GM12872 (cell line): ENCODE data around the gene ARHGAP6.

Experiments used
- TF ChIP-seq, protein P1 (sequence below): IDR thresholded peaks from 3 replicates; pipeline ENCODE4 v1.5.1; 2011; ENCODE audit warnings: low read depth, mild to moderate bottlenecking, low read length, moderate library complexity; ENCODE audit not compliant: insufficient read depth

Gene ARHGAP6

GRCh38 chrX:11464380-11464779 is 201.3 kb downstream of the ARHGAP6 start:
- TF ChIP-seq, protein P1, sequence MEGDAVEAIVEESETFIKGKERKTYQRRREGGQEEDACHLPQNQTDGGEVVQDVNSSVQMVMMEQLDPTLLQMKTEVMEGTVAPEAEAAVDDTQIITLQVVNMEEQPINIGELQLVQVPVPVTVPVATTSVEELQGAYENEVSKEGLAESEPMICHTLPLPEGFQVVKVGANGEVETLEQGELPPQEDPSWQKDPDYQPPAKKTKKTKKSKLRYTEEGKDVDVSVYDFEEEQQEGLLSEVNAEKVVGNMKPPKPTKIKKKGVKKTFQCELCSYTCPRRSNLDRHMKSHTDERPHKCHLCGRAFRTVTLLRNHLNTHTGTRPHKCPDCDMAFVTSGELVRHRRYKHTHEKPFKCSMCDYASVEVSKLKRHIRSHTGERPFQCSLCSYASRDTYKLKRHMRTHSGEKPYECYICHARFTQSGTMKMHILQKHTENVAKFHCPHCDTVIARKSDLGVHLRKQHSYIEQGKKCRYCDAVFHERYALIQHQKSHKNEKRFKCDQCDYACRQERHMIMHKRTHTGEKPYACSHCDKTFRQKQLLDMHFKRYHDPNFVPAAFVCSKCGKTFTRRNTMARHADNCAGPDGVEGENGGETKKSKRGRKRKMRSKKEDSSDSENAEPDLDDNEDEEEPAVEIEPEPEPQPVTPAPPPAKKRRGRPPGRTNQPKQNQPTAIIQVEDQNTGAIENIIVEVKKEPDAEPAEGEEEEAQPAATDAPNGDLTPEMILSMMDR = no peak

DNA sequence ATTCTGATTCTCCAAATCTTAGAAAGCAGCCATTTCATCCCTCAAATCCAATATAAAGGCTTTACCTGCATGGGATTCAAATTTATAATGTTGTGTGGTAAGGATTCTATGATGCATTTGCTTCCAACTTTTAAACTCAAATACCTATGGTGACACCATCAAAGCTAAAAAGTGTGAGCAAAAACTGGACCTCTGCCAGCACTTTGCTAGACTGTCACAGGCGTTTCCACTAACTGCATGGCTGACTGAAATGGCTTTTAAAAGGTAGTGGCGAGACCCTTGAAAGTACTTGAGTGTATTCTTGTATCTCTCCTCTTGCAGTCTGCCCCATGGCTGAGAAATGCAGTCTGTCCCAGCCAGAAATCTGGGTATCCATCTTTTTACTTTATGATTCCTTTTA is 203.1 kb downstream of the ARHGAP6 start:
- TF ChIP-seq, protein P1 = no peak

GRCh38 chrX:11462136-11462535 is 203.6 kb downstream of the ARHGAP6 start:
- TF ChIP-seq, protein P1 = no peak

GRCh38 chrX:11461201-11462001 is 204.3 kb downstream of the ARHGAP6 start:
- TF ChIP-seq, protein P1 = no peak

DNA sequence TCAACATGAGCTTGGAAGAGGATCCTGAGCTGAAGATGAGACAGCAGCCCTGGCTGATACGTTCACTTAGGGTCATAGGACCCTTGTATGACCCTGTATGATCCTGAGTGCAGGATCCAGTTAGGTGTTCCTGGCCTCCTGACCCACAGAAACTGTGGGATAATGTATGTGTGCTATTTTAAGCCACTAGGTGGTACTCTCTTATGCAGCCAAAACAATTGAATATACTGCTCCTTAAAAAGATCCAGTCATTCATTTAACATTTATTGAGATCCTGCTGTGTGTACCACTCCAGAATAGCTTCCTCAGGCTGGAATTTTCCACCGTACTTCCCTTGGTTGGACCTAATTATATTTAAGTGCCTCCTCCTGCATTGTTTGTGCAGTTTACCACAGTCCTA is 205.4 kb downstream of the ARHGAP6 start:
- TF ChIP-seq, protein P1 = 0 out of 3 replicates have a peak, but pooled peaks have one; percentile 5

- TF ChIP-seq, protein P1 = no peak
These were observed 207.6 kb downstream of the ARHGAP6 start for GRCh38 chrX:11458170-11458569.

DNA sequence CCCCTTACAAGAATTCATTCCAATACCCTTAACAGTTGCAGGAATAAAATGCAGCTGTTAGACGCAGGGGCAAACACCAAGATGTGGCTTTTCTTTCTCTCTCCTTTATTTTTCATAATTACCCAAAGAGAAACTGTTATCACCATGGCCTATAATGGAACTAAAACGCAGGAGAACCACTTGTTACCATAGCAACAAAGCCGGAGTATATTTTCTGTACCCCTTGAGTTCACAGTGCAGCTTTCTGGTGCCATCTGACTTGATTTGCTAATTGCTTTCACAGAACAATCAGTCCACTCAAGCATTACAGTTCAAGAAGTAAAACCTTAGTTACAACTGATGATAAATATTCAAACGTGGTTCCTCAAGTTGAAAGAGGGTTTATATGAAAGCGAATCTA is 214.6 kb downstream of the ARHGAP6 start:
- TF ChIP-seq, protein P1 = no peak
